ENCODE data around the gene MYCL.
A peak's percentile ranks its signal among the peaks of the same experiment; 100 is the strongest.

The MYCL gene

GRCh38 chr1:39940980-39941871, 39.5 kb upstream of the MYCL start:
- ChIA-PET CTCF (interaction anchor here (1.0 kb wide), 1 partner anchor 91 kb away, joined by 6 read pairs; no protein-coding TSS in a partner anchor), POLR2A (ENCODE audit: low non-redundant PET) (no interaction called here)
- TF ChIP-seq, protein P1, sequence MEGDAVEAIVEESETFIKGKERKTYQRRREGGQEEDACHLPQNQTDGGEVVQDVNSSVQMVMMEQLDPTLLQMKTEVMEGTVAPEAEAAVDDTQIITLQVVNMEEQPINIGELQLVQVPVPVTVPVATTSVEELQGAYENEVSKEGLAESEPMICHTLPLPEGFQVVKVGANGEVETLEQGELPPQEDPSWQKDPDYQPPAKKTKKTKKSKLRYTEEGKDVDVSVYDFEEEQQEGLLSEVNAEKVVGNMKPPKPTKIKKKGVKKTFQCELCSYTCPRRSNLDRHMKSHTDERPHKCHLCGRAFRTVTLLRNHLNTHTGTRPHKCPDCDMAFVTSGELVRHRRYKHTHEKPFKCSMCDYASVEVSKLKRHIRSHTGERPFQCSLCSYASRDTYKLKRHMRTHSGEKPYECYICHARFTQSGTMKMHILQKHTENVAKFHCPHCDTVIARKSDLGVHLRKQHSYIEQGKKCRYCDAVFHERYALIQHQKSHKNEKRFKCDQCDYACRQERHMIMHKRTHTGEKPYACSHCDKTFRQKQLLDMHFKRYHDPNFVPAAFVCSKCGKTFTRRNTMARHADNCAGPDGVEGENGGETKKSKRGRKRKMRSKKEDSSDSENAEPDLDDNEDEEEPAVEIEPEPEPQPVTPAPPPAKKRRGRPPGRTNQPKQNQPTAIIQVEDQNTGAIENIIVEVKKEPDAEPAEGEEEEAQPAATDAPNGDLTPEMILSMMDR (conservative IDR thresholded peaks at IDR 0.05; ENCODE audit: low read depth) = no peak
- peak overlapping the region; percentile 11 for H3K27ac ChIP-seq
- no peak for DNase-seq (ENCODE audit: low spot score)

DNA sequence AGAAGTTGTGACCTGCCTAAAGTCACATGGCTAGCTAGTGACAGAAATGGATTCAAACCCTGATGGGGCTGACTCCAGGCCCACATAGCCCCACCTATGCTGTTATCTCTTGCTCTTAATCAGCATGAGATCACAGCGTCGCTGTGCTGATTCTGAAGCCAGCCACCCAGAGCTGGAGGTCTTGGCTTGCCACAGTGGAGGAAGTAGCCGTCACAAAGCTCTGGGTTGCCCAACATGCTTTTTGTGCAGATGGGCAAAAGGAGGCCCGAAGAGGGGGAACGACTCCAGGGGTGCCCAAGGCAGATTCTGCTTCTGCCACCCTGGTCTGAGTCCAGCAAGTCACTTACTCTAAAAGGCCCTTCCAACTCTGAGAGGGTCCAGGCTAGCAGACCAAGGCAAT, 38.5 kb upstream of the MYCL start:
- CTCF ChIA-PET = interaction anchor here (1.0 kb wide), 1 partner anchor 92 kb away, joined by 6 read pairs; no protein-coding TSS in a partner anchor
- TF ChIP-seq, protein P1 (conservative IDR thresholded peaks at IDR 0.05; ENCODE audit: low read depth) = no peak
- peak overlapping the region; percentile 11; the same call in 1 of the 2 replicates for H3K27ac ChIP-seq
- POLR2A ChIA-PET (ENCODE audit: low non-redundant PET) = no interaction called here
- DNase-seq (ENCODE audit: low spot score) = no peak

GRCh38 chr1:39938856-39939255, 37.1 kb upstream of the MYCL start:
- peak overlapping the region; percentile 57 for H3K27ac ChIP-seq
- TF ChIP-seq, protein P1 (conservative IDR thresholded peaks at IDR 0.05; ENCODE audit: low read depth) = no peak
- ChIA-PET POLR2A (ENCODE audit: low non-redundant PET) (no interaction called here), CTCF (no interaction called here)
- DNase-seq (ENCODE audit: low spot score) = no peak

DNA sequence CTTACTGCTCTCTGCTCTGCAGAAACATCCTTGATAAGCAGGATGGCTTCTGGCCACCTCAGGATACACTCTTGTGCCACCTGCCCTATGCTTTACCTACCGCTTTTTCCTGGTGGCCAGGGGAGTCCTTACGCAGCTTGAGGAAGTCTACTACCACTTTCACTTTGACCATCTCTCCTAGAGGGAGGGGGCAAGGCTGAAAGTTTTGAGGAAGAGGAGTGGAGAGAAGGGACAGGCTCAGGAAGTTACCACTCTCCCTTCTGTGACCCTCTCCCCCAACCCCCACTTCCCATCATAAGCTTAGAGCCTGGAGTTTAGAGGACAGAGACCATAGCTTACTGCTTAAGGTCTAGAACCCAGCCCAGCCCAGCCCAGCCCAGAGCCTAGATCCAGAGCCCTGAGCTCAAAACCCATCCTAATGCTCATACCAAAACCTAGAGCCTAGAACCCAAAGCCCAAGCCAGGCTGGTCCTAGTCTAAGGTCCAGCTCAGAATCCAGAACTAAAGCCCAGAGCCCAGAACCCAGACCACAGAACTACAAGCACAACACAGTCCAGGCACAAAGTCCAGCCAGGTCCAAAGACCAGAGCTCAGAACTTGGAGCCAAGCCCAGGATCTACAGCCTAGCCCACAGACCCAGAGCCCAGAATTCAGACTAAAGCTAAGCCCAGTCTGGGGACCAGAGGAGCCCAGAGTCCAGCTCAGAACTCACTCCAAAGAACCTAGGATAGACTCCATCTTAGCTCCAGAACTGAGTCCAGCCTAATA, 35.2 kb upstream of the MYCL start:
- ChIA-PET CTCF (no interaction called here), POLR2A (ENCODE audit: low non-redundant PET) (no interaction called here)
- DNase-seq (ENCODE audit: low spot score) = no peak
- peak overlapping the region; percentile 62 for H3K27ac ChIP-seq
- TF ChIP-seq, protein P1 (conservative IDR thresholded peaks at IDR 0.05; ENCODE audit: low read depth) = no peak

- peak; percentile 91 for DNase-seq (ENCODE audit: low spot score)
Measured at GRCh38 chr1:39933956-39934941, 32.5 kb upstream of the MYCL start.

More at GRCh38 chr1:39933956-39934941, 32.5 kb upstream of the MYCL start:
- ChIA-PET CTCF (interaction anchor here (0.5 to 3.2 kb wide), 4 partner anchors 15 to 157 kb away, joined by 3 to 17 read pairs (median 3); no protein-coding TSS in a partner anchor), POLR2A (ENCODE audit: low non-redundant PET) (interaction anchor here (1.5 kb wide), 1 partner anchor 22 kb away, joined by 4 read pairs; no protein-coding TSS in a partner anchor)
- TF ChIP-seq, protein P1 (conservative IDR thresholded peaks at IDR 0.05; ENCODE audit: low read depth) = no peak
- H3K27ac ChIP-seq = peak overlapping the region; percentile 98

Measured in RWPE1 (cell line).